Activated naive CD8-positive, alpha-beta T cell treated with anti-CD3 and anti-CD28 coated beads, Interleukin-2, amount 10 ng/mL, durations not matched to agents 7 days and 5 days (primary cell): ENCODE results near the gene RNF8. TPM values are rescaled to one million over a fixed set of nuclear protein-coding genes. Genes with fewer than 3 reads are reported as not detected.

Experiments used
- ATAC-seq: fragments of 150-1000 bp; cut with Tn5 transposase; one replicate; pipeline ENCODE4 v1.10.0; 2021; ENCODE audit warnings: low read depth, moderate library complexity
- POLR2A ChIA-PET: fragments of 350-600 bp; sonication (Branson Sonifier 250); formaldehyde crosslinking; loops from one replicate; lab custom pipeline; 2021; ENCODE audit warnings: antibody characterized with exemption; lab: Charles Lee
- DNase-seq: peaks from one replicate; pipeline ENCODE4 v3.0.0; 2021
- H3K27ac Mint-ChIP-seq: one replicate; pipeline ENCODE4 v1.8.0; 2022; ENCODE audit warnings: mild to moderate bottlenecking, mixed read lengths
- H3K27me3 Mint-ChIP-seq: one replicate; pipeline ENCODE4 v1.8.0; 2022; ENCODE audit warnings: mild to moderate bottlenecking, moderate library complexity, mixed read lengths
- H3K36me3 Mint-ChIP-seq: one replicate; pipeline ENCODE4 v1.8.0; 2021; ENCODE audit warnings: mild to moderate bottlenecking, mixed read lengths
- H3K4me1 Mint-ChIP-seq: one replicate; pipeline ENCODE4 v1.8.0; 2021; ENCODE audit warnings: mixed read lengths
- H3K4me3 Mint-ChIP-seq: one replicate; pipeline ENCODE4 v1.8.0; 2022; ENCODE audit warnings: mild to moderate bottlenecking, moderate library complexity, mixed read lengths
- H3K9me3 Mint-ChIP-seq: one replicate; pipeline ENCODE4 v1.8.0; 2021; ENCODE audit warnings: mixed read lengths
- total RNA-seq, 2 experiments: library from RNA; stranded (reverse); gene quantifications; one replicate each; pipeline ENCODE4 v1.2.3, GENCODE V29; 2021

Gene RNF8
- total RNA-seq, 2 experiments from 2014 or later: 22.0 to 24.8 TPM

GRCh38 chr6:37406726-37407341, 53.1 kb downstream of the RNF8 start:
- H3K4me3 Mint-ChIP-seq: no peak overlapping the region
- H3K36me3 Mint-ChIP-seq: no peaks in the 10 kb centered on the region

GRCh38 chr6:37407948-37408347, 54.2 kb downstream of the RNF8 start:
- Mint-ChIP-seq H3K4me3 (no peak overlapping the region), H3K4me1 (no peaks in the 10 kb centered on the region), H3K27me3 (peaks cover 40% of the 10 kb centered on the region), H3K9me3 (no peaks in the 10 kb centered on the region), H3K36me3 (no peaks in the 10 kb centered on the region), H3K27ac (no peak overlapping the region)
- POLR2A ChIA-PET: no interaction called here
- DNase-seq (no peak), ATAC-seq (no peak)

More at GRCh38 chr6:37406726-37407341, 53.1 kb downstream of the RNF8 start:
- POLR2A ChIA-PET: no interaction called here
- no peak for ATAC-seq
- Mint-ChIP-seq H3K27ac (no peak overlapping the region), H3K9me3 (no peaks in the 10 kb centered on the region), H3K27me3 (peaks cover 37% of the 10 kb centered on the region), H3K4me1 (no peaks in the 10 kb centered on the region)
- no peak for DNase-seq

- no peaks in the 10 kb centered on the region for H3K4me1 Mint-ChIP-seq
- H3K27ac Mint-ChIP-seq: no peak overlapping the region
- DNase-seq (no peak), ATAC-seq (no peak)
- peaks cover 33% of the 10 kb centered on the region for H3K27me3 Mint-ChIP-seq
- no peaks in the 10 kb centered on the region for H3K9me3 Mint-ChIP-seq
- no peak overlapping the region for H3K4me3 Mint-ChIP-seq
- H3K36me3 Mint-ChIP-seq: no peaks in the 10 kb centered on the region
- POLR2A ChIA-PET: interaction anchor here (0.5 kb wide), 1 partner anchor 930 kb away, joined by 3 read pairs; no protein-coding TSS in a partner anchor
These were observed 55.7 kb downstream of the RNF8 start for GRCh38 chr6:37409501-37409900.

- Mint-ChIP-seq H3K9me3 (peaks cover 5% of the 10 kb centered on the region), H3K36me3 (no peaks in the 10 kb centered on the region), H3K27ac (no peak overlapping the region), H3K4me3 (no peak overlapping the region), H3K27me3 (peaks cover 15% of the 10 kb centered on the region), H3K4me1 (no peaks in the 10 kb centered on the region)
- DNase-seq (no peak), ATAC-seq (no peak)
- POLR2A ChIA-PET: no interaction called here
These were observed 63.6 kb downstream of the RNF8 start for GRCh38 chr6:37417393-37417792.

DNA sequence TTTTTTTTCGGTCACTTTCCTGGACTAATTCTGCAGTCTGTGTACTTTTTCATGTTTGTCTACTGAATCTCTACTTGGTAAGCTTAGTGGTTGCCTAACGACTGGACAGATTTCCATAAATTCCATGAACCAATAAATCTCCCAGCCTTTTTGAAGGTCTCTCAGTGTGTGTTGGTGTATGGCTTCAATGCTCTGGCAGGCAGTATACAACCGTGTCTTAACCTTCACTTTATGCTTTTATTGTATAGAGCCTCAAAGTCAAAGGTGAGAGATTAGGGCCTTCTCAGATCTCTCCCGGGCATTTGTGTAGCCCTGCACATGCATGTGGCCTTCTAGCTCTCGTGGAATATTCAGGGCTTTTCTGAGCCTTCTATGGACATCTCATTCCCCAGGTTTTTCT, 64.9 kb downstream of the RNF8 start:
- DNase-seq: no peak
- Mint-ChIP-seq H3K9me3 (peaks cover 5% of the 10 kb centered on the region), H3K4me3 (no peak overlapping the region), H3K36me3 (no peaks in the 10 kb centered on the region), H3K4me1 (no peaks in the 10 kb centered on the region), H3K27ac (no peak overlapping the region), H3K27me3 (peaks cover 12% of the 10 kb centered on the region)
- no peak for ATAC-seq
- POLR2A ChIA-PET: no interaction called here

GRCh38 chr6:37426058-37426944, 72.5 kb downstream of the RNF8 start:
- DNase-seq (no peak), ATAC-seq (no peak)
- H3K9me3 Mint-ChIP-seq: peaks cover 6% of the 10 kb centered on the region
- POLR2A ChIA-PET: no interaction called here
- no peaks in the 10 kb centered on the region for H3K4me1 Mint-ChIP-seq
- H3K27ac Mint-ChIP-seq: no peak overlapping the region
- H3K4me3 Mint-ChIP-seq: no peak overlapping the region
- peaks cover 4% of the 10 kb centered on the region for H3K36me3 Mint-ChIP-seq
- peaks cover 24% of the 10 kb centered on the region for H3K27me3 Mint-ChIP-seq

DNA sequence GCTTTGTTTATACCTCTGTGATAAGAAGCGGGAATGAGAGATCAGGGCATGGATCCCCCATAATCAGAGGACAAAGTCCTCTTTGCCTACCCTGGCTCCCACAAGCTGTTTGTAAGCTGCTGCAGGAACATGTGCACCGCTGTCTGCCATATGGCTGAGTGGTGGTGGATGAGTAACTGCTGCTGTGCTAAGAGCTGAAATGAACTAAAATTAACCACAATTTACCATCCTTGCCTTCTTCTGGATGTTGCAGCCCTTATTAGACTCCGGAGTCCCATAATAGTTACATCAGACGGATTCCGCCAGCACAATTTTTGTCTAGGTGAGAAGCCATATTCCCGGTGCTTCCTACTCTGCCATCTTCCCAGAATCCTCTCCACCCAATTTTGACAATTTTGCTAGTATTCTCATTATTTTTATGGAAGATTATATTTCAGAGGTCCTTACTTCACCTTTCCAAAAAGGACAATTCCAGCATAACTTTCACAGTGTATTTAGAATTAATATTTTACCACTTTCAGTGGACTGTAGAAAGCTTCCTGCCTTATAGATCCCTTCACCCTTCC, 73.2 kb downstream of the RNF8 start:
- DNase-seq (no peak), ATAC-seq (no peak)
- Mint-ChIP-seq H3K27ac (no peak overlapping the region), H3K9me3 (peaks cover 6% of the 10 kb centered on the region), H3K4me3 (no peak overlapping the region), H3K36me3 (peaks cover 4% of the 10 kb centered on the region), H3K27me3 (peaks cover 24% of the 10 kb centered on the region), H3K4me1 (peaks cover 2% of the 10 kb centered on the region)
- POLR2A ChIA-PET: interaction anchor here (0.5 kb wide), 1 partner anchor 508 kb away, joined by 3 read pairs; no protein-coding TSS in a partner anchor

DNA sequence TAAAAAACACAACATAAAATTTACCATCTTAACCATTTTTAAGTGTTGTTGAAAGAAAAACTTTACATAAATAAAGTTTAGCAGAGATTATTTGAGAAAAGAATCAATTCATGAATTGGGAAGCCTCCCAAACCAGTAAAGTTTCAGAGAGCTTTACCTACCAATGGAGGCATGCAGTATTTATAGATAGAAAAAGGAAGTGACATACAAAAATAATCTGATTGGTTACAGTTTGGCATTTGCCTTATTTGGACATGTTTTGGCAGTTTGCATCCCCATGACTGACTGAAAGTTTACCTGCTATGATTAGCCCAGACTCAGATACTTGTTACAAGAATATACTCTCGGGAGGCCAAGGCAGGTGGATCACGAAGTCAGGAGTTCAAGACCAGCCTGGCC, 75.6 kb downstream of the RNF8 start:
- H3K27ac Mint-ChIP-seq: no peak overlapping the region

DNA sequence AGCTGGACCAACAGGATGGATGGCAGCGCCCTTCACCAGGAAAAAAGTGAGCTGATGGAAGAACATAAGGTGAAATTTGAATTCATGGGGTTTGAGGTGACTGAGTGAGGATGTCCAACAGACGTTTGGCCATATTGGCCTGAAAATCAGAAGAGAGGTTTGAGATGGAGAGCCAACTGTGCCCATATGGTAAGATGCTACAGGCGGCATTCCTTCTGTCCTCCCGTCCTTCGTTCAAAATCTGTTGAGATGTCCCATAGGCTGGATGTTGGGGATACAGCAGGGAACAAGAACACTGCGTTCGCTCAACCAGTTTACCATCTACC, 78.8 kb downstream of the RNF8 start:
- ATAC-seq (no peak), DNase-seq (no peak)
- H3K36me3 Mint-ChIP-seq: peaks cover 22% of the 10 kb centered on the region
- peak overlapping the region; percentile 98 for H3K4me3 Mint-ChIP-seq
- peaks cover 15% of the 10 kb centered on the region for H3K27me3 Mint-ChIP-seq
- H3K9me3 Mint-ChIP-seq: peaks cover 6% of the 10 kb centered on the region
- peak overlapping the region; percentile 100 for H3K27ac Mint-ChIP-seq
- peaks cover 23% of the 10 kb centered on the region for H3K4me1 Mint-ChIP-seq
- POLR2A ChIA-PET: interaction anchor here (0.6 to 2.5 kb wide), 12 partner anchors 9 to 447 kb away, joined by 3 to 23 read pairs (median 4); partner anchors contain the start of genes CCDC167, MDGA1, MTCH1 and RNF8

More for the DNA sequence above, 75.6 kb downstream of the RNF8 start:
- no peak overlapping the region for H3K4me3 Mint-ChIP-seq
- H3K9me3 Mint-ChIP-seq: peaks cover 6% of the 10 kb centered on the region
- POLR2A ChIA-PET: no interaction called here
- H3K27me3 Mint-ChIP-seq: peaks cover 20% of the 10 kb centered on the region
- peaks cover 14% of the 10 kb centered on the region for H3K4me1 Mint-ChIP-seq
- peaks cover 10% of the 10 kb centered on the region for H3K36me3 Mint-ChIP-seq
- DNase-seq (no peak), ATAC-seq (no peak)

- Mint-ChIP-seq H3K36me3 (peaks cover 27% of the 10 kb centered on the region), H3K27ac (peak within 1 kb of the TSS; percentile 100), H3K4me3 (peak within 1 kb of the TSS; percentile 98), H3K27me3 (peaks cover 10% of the 10 kb centered on the region), H3K4me1 (peaks cover 27% of the 10 kb centered on the region), H3K9me3 (peaks cover 2% of the 10 kb centered on the region)
- DNase-seq: peak; percentile 98
- POLR2A ChIA-PET: interaction anchor here (0.5 to 2.5 kb wide), 20 partner anchors 8 to 1270 kb away, joined by 3 to 23 read pairs (median 4); partner anchors contain the start of genes CCDC167, MDGA1, MTCH1 and RNF8
- ATAC-seq: peak; percentile 95
These were observed 79.3 kb downstream of the RNF8 start, which contains the start of gene CMTR1 for GRCh38 chr6:37432916-37433656. TSS of gene CMTR1 (plus strand) at chr6:37433221. CDS start at chr6:37435630, 2,409 bp downstream.

GRCh38 chr6:37433657-37434271, 80.0 kb downstream of the RNF8 start:
- H3K4me1 Mint-ChIP-seq: peaks cover 27% of the 10 kb centered on the region
- POLR2A ChIA-PET: interaction anchor here (0.8 to 2.5 kb wide), 11 partner anchors 8 to 383 kb away, joined by 3 to 23 read pairs (median 4); partner anchors contain the start of genes MDGA1 and RNF8

DNA sequence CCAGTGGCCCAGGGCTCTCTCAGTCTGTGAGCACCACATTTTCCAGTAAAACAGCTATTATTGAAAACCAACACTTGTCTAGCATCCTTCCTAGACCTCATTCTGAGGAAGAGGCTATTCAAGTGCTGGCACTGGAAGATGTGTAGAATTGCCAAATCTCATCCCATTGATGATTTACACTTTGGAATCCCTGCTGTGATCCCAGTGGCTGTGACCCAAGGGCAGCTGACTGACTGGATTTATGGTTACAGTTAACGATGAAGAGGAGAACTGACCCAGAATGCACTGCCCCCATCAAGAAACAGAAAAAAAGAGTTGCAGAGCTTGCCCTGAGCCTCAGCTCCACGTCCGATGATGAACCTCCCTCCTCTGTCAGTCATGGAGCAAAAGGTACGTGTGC, 81.6 kb downstream of the RNF8 start:
- Mint-ChIP-seq H3K9me3 (no peaks in the 10 kb centered on the region), H3K27ac (peak overlapping the region; percentile 43), H3K27me3 (no peaks in the 10 kb centered on the region), H3K4me3 (peak overlapping the region; percentile 39), H3K36me3 (peaks cover 25% of the 10 kb centered on the region), H3K4me1 (peaks cover 33% of the 10 kb centered on the region)
- POLR2A ChIA-PET: no interaction called here
- no peak for DNase-seq
- no peak for ATAC-seq

More at GRCh38 chr6:37433657-37434271, 80.0 kb downstream of the RNF8 start:
- H3K4me3 Mint-ChIP-seq: peak overlapping the region; percentile 98
- peak overlapping the region; percentile 100 for H3K27ac Mint-ChIP-seq
- peak; percentile 26 for ATAC-seq
- H3K27me3 Mint-ChIP-seq: peaks cover 4% of the 10 kb centered on the region
- DNase-seq: no peak
- peaks cover 27% of the 10 kb centered on the region for H3K36me3 Mint-ChIP-seq
- peaks cover 1% of the 10 kb centered on the region for H3K9me3 Mint-ChIP-seq
